ENCODE measurements around the gene CORO7. TPM values are rescaled to one million over a fixed set of nuclear protein-coding genes. Genes with fewer than 3 reads are reported as not detected.

CORO7 gene
- total RNA-seq, 4 donors from 2014 or later = 5.7 to 15.3 (median 7.2) TPM

DNA sequence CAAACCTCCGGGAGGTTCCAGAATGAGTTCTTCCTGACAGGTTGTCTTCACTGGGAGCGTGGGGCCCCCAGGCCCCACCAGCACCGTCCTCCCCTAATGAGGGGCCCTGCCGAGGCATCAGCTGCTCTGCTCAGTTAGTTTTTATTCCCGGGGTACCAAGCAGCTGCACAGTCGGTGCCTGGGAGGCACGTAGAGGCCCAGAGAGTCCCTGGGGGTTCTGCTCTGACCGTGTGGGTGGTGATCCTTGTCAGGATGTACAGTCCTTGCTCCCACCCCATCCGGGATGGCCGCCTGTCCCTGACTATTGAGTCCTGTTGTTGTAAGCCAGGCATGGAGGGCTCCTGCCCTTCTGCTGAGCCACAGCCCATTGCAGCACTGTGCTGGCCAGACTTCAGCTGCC, 39.6 kb upstream of the CORO7 start:
- DNase-seq = no peak
- no peak for TF ChIP-seq CTCF (IDR thresholded peaks at IDR 0.05 in 4 of 5, conservative IDR thresholded peaks at IDR 0.05 in 1 of 5)
- TF ChIP-seq POLR2A (IDR thresholded peaks at IDR 0.05) = no peak
- Histone ChIP-seq H3K4me3 (no peak overlapping the region), H3K4me1 (no peaks in the 10 kb centered on the region), H3K36me3 (peaks cover 0 to 73% of the 10 kb centered on the region in 2 donors), H3K27me3 (no peaks in the 10 kb centered on the region), H3K27ac (no peak overlapping the region), H3K9me3 (no peaks in the 10 kb centered on the region)
- no peak for ATAC-seq
- intact Hi-C loops (cut with DNase I; ENCODE audit: low total_unique reads) = no loop called here
- in situ Hi-C loops (cut with MboI; ENCODE audit: low sequenced_read_pairs in 4 of 4) = no loop called here

GRCh38 chr16:4455081-4455480, 38.7 kb upstream of the CORO7 start:
- TF ChIP-seq POLR2A (IDR thresholded peaks at IDR 0.05) (no peak), CTCF (IDR thresholded peaks at IDR 0.05 in 4 of 5, conservative IDR thresholded peaks at IDR 0.05 in 1 of 5) (no peak)
- Histone ChIP-seq H3K36me3 (peaks cover 0 to 81% of the 10 kb centered on the region in 2 donors), H3K4me3 (no peak overlapping the region), H3K4me1 (no peaks in the 10 kb centered on the region), H3K27ac (no peak overlapping the region), H3K9me3 (no peaks in the 10 kb centered on the region), H3K27me3 (no peaks in the 10 kb centered on the region)
- ATAC-seq = no peak
- in situ Hi-C loops (cut with MboI; ENCODE audit: low sequenced_read_pairs in 4 of 4) = no loop called here
- intact Hi-C loops (cut with DNase I; ENCODE audit: low total_unique reads) = no loop called here
- no peak for DNase-seq

GRCh38 chr16:4454623-4455022, 38.2 kb upstream of the CORO7 start:
- in situ Hi-C loops (cut with MboI; ENCODE audit: low sequenced_read_pairs in 4 of 4) = no loop called here
- no peaks in the 10 kb centered on the region for H3K4me1 ChIP-seq
- H3K36me3 ChIP-seq = peaks cover 4 to 86% of the 10 kb centered on the region in 2 donors

DNA sequence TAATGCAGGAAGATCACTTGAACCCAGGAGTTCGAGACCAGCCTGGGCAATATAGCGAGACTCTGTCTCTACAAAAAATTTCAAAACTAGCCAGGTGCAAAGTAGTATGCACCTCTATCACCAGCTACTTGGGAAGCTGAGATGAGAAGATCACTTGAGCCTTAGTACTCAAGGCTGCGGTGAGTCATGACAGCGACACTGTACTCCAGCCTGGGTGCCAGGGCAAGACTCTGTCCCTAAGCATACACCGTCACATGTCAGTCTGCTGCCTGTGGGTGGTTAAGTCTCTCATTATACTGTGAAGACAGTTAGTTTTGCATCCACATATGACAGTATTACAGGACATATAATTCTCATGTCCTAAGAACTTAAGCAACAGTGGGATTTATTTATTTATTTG, 36.3 kb upstream of the CORO7 start:
- no peaks in the 10 kb centered on the region for H3K9me3 ChIP-seq
- no peak for TF ChIP-seq CTCF (IDR thresholded peaks at IDR 0.05 in 4 of 5, conservative IDR thresholded peaks at IDR 0.05 in 1 of 5)
- TF ChIP-seq POLR2A (IDR thresholded peaks at IDR 0.05) = no peak
- peak; percentile 47 to 48 for ATAC-seq
- no peak overlapping the region for H3K27ac ChIP-seq
- peaks cover 4 to 95% of the 10 kb centered on the region in 2 donors for H3K36me3 ChIP-seq
- H3K27me3 ChIP-seq = no peaks in the 10 kb centered on the region
- no peaks in the 10 kb centered on the region for H3K4me1 ChIP-seq
- intact Hi-C loops (cut with DNase I; ENCODE audit: low total_unique reads) (no loop called here), in situ Hi-C loops (cut with MboI; ENCODE audit: low sequenced_read_pairs in 4 of 4) (no loop called here)
- H3K4me3 ChIP-seq = no peak overlapping the region
- no peak for DNase-seq

More at GRCh38 chr16:4454623-4455022, 38.2 kb upstream of the CORO7 start:
- intact Hi-C loops (cut with DNase I; ENCODE audit: low total_unique reads) = no loop called here
- H3K27ac ChIP-seq = no peak overlapping the region
- no peaks in the 10 kb centered on the region for H3K27me3 ChIP-seq
- ATAC-seq (no peak), DNase-seq (no peak)
- no peaks in the 10 kb centered on the region for H3K9me3 ChIP-seq
- TF ChIP-seq CTCF (IDR thresholded peaks at IDR 0.05 in 4 of 5, conservative IDR thresholded peaks at IDR 0.05 in 1 of 5) (no peak), POLR2A (IDR thresholded peaks at IDR 0.05) (no peak)
- no peak overlapping the region for H3K4me3 ChIP-seq

- Histone ChIP-seq H3K36me3 (peaks cover 4 to 95% of the 10 kb centered on the region in 2 donors), H3K27me3 (no peaks in the 10 kb centered on the region), H3K9me3 (no peaks in the 10 kb centered on the region), H3K4me3 (no peak overlapping the region), H3K27ac (no peak overlapping the region), H3K4me1 (no peaks in the 10 kb centered on the region)
- intact Hi-C loops (cut with DNase I; ENCODE audit: low total_unique reads) (no loop called here), in situ Hi-C loops (cut with MboI; ENCODE audit: low sequenced_read_pairs in 4 of 4) (no loop called here)
- ATAC-seq (no peak), DNase-seq (no peak)
- TF ChIP-seq CTCF (IDR thresholded peaks at IDR 0.05 in 4 of 5, conservative IDR thresholded peaks at IDR 0.05 in 1 of 5) (no peak), POLR2A (IDR thresholded peaks at IDR 0.05) (no peak)
Observed at GRCh38 chr16:4450931-4451519, 34.6 kb upstream of the CORO7 start.
